Right atrium auricular region (tissue), 2 donors: ENCODE measurements around the gene GAP43. TPM values are rescaled to one million over a fixed set of nuclear protein-coding genes. Genes with fewer than 3 reads are reported as not detected.

ENCODE experiments used
- DNase-seq: peaks from one replicate; pipeline ENCODE4 v3.0.0-alpha.2; 2019; ENCODE audit warnings: low spot score
- H3K27ac ChIP-seq, 2 donors: fragments of 200-600 bp; sonication (generic); 1 replicate in 1 of 2; 2 replicates in 1 of 2; pipeline ENCODE4 v1.5.1; 2016 to 2019
- H3K27me3 ChIP-seq, 2 donors: fragments of 200-600 bp; sonication (generic); one replicate each; pipeline versions ENCODE4 v1.5.1 to v1.6.0; 2017 to 2019
- H3K36me3 ChIP-seq: fragments of 200-600 bp; sonication (generic); one replicate; pipeline ENCODE4 v1.5.1; 2016
- H3K4me1 ChIP-seq, 2 donors: fragments of 200-600 bp; sonication (generic); one replicate each; pipeline versions ENCODE4 v1.5.1 to v1.6.0; 2017 to 2019
- H3K4me3 ChIP-seq, 2 donors: fragments of 200-600 bp; sonication (generic); 1 replicate in 1 of 2; 2 replicates in 1 of 2; pipeline ENCODE4 v1.5.1; 2017 to 2019; ENCODE audit warnings: mild to moderate bottlenecking in 1 of 2, moderate library complexity in 1 of 2
- H3K9me3 ChIP-seq, 2 donors: fragments of 200-600 bp; sonication (generic); one replicate each; pipeline ENCODE4 v1.5.1; 2019
- CTCF ChIP-seq, 2 donors: fragments of 200-600 bp; sonication (generic); IDR thresholded peaks; one replicate each; pipeline ENCODE4 v1.5.1; 2019; ENCODE audit warnings: antibody characterized with exemption in 2 of 2
- total RNA-seq, 2 donors: library from RNA; depleted of rRNA; stranded (reverse); fragments of >200 nt; gene quantifications; one replicate each; pipeline ENCODE4 v1.1.0, GENCODE V29; 2016

Gene GAP43
- total RNA-seq, 2 donors from 2014 or later, result 0.47 to 1.7 TPM

- no peak for TF ChIP-seq CTCF (IDR thresholded peaks at IDR 0.05)
- Histone ChIP-seq H3K4me3 (no peak overlapping the region), H3K4me1 (no peaks in the 10 kb centered on the region), H3K27ac (no peak overlapping the region), H3K9me3 (no peaks in the 10 kb centered on the region), H3K36me3 (no peaks in the 10 kb centered on the region), H3K27me3 (no peaks in the 10 kb centered on the region)
- DNase-seq, result no peak
Measured at GRCh38 chr3:115628075-115628412, 4.7 kb downstream of the GAP43 start.

DNA sequence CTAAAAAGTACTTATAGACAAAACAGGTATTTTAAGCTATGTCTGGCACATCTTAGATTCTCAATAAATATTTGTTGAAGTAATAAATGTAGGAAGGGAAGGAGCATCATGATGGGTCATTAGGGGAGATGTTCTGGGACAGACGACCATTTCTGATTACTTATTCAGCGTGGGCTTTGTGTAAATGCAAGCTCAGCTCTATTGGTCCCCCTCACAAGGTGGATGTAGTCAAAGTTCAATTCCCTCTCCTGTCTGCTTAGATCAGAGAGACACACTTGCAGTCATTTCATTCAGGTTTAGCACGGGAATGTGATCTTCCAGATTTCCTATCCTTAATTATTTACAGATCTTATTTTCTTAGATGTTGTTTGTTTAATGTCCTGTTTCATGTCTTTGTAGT is 7.5 kb downstream of the GAP43 start:
- TF ChIP-seq CTCF (IDR thresholded peaks at IDR 0.05), result no peak
- Histone ChIP-seq H3K27ac (no peak overlapping the region), H3K36me3 (no peaks in the 10 kb centered on the region), H3K27me3 (no peaks in the 10 kb centered on the region), H3K4me1 (no peaks in the 10 kb centered on the region), H3K9me3 (no peaks in the 10 kb centered on the region), H3K4me3 (no peak overlapping the region)
- DNase-seq, result no peak

- Histone ChIP-seq H3K4me3 (no peak overlapping the region), H3K27me3 (no peaks in the 10 kb centered on the region), H3K27ac (no peak overlapping the region), H3K9me3 (no peaks in the 10 kb centered on the region), H3K4me1 (no peaks in the 10 kb centered on the region), H3K36me3 (no peaks in the 10 kb centered on the region)
- TF ChIP-seq CTCF (IDR thresholded peaks at IDR 0.05), result no peak
- DNase-seq, result no peak
Measured at GRCh38 chr3:115632026-115632425, 8.7 kb downstream of the GAP43 start.

- H3K27ac ChIP-seq, result no peak overlapping the region
Measured at GRCh38 chr3:115633467-115633866, 10.2 kb downstream of the GAP43 start.

GRCh38 chr3:115634052-115634451 is 10.7 kb downstream of the GAP43 start:
- H3K4me1 ChIP-seq, result no peaks in the 10 kb centered on the region
- H3K36me3 ChIP-seq, result no peaks in the 10 kb centered on the region
- H3K27me3 ChIP-seq, result no peaks in the 10 kb centered on the region
- H3K27ac ChIP-seq, result no peak overlapping the region
- H3K4me3 ChIP-seq, result no peak overlapping the region
- no peak for DNase-seq
- TF ChIP-seq CTCF (IDR thresholded peaks at IDR 0.05), result no peak
- H3K9me3 ChIP-seq, result no peaks in the 10 kb centered on the region

More at GRCh38 chr3:115633467-115633866, 10.2 kb downstream of the GAP43 start:
- no peaks in the 10 kb centered on the region for H3K9me3 ChIP-seq
- no peak overlapping the region for H3K4me3 ChIP-seq
- no peaks in the 10 kb centered on the region for H3K36me3 ChIP-seq
- TF ChIP-seq CTCF (IDR thresholded peaks at IDR 0.05), result no peak
- no peak for DNase-seq
- H3K27me3 ChIP-seq, result no peaks in the 10 kb centered on the region
- H3K4me1 ChIP-seq, result no peaks in the 10 kb centered on the region

- no peak overlapping the region for H3K4me3 ChIP-seq
- no peaks in the 10 kb centered on the region for H3K36me3 ChIP-seq
- TF ChIP-seq CTCF (IDR thresholded peaks at IDR 0.05), result no peak
Measured at GRCh38 chr3:115635406-115635805, 12.1 kb downstream of the GAP43 start.

More at GRCh38 chr3:115635406-115635805, 12.1 kb downstream of the GAP43 start:
- Histone ChIP-seq H3K9me3 (no peaks in the 10 kb centered on the region), H3K27me3 (no peaks in the 10 kb centered on the region), H3K4me1 (no peaks in the 10 kb centered on the region), H3K27ac (no peak overlapping the region)
- DNase-seq, result no peak
